ENCODE data around the gene NR3C2. TPM values are rescaled to one million over a fixed set of nuclear protein-coding genes. Genes with fewer than 3 reads are reported as not detected.

Gene NR3C2
- total and polyA plus RNA-seq, 2 of the 4 experiments (the other 2 are of a cell fraction), result 1.1 to 2.3 TPM

DNA sequence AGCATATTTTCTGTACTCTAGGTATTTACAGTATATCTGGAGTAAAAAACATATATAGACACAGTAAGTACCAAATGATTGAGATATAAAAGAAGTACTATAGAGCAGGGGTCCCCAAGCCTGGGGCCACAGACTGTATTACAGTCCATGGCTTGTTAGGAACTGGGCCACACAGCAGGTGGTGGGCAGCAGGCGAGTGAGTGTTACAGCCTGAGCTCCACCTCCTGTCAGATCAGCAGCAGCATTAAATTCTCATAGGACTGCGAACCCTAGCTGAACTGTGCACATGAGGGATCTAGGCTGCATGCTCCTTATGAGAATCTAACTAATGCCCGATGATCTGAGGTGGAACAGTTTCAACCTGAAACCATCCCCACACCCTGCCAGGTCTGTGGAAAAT, 300.7 kb downstream of the NR3C2 start:
- Histone ChIP-seq H3K79me1 (ENCODE audit: low read depth in 1 of 2, low read length in 2 of 2) (no peaks in the 10 kb centered on the region), H4K91ac (ENCODE audit: insufficient read depth, low read depth, low read length) (no peak overlapping the region), H3K9me1 (ENCODE audit: insufficient read depth, low read length) (no peaks in the 10 kb centered on the region), H3K4ac (ENCODE audit: low read depth, low read length) (no peak overlapping the region), H3K9me3 (ENCODE audit: control insufficient read depth, insufficient read depth, low read length) (no peaks in the 10 kb centered on the region), H3K14ac (replicated peaks; ENCODE audit: low read depth, low read length) (no peak overlapping the region), H4K8ac (ENCODE audit: low read depth in 2 of 2, low read length in 2 of 2) (no peak overlapping the region), H3K4me2 (ENCODE audit: low read depth, low read length) (no peak overlapping the region), H4K5ac (ENCODE audit: low read depth, low read length) (no peak overlapping the region), H2AFZ (replicated peaks; ENCODE audit: low read length, poor library complexity) (no peak overlapping the region), H2AK5ac (ENCODE audit: low read depth, low read length) (no peak overlapping the region), H3K56ac (ENCODE audit: extremely low read depth, insufficient read depth, low read length) (no peak overlapping the region), H2BK20ac (ENCODE audit: low read depth, low read length) (no peak overlapping the region), H2BK15ac (ENCODE audit: low read depth, low read length) (no peak overlapping the region), H2AK9ac (replicated peaks; ENCODE audit: low read depth, low read length, poor library complexity) (no peak overlapping the region), H3K27me3 (ENCODE audit: control insufficient read depth, insufficient read depth, low read length) (no peaks in the 10 kb centered on the region; the same call in 1 of the 2 replicates), H3K9ac (ENCODE audit: low read depth, low read length) (no peak overlapping the region), H4K20me1 (ENCODE audit: insufficient read depth, low read length) (no peaks in the 10 kb centered on the region), H3K4me3 (ENCODE audit: insufficient read depth, low read depth, low read length) (no peak overlapping the region), H3K27ac (ENCODE audit: insufficient read depth, low read length) (no peak overlapping the region), H3K4me1 (ENCODE audit: control insufficient read depth, insufficient read depth, low read length) (no peaks in the 10 kb centered on the region), H2BK120ac (ENCODE audit: low read depth, low read length) (no peak overlapping the region), H3K18ac (ENCODE audit: low read depth, low read length) (no peak overlapping the region), H3K36me3 (ENCODE audit: control insufficient read depth, insufficient read depth, low read length) (no peaks in the 10 kb centered on the region), H3K23ac (ENCODE audit: low read depth, low read length) (no peak overlapping the region), H2BK5ac (ENCODE audit: low read depth, low read length, poor library complexity, severe bottlenecking) (no peak overlapping the region)
- ChIA-PET CTCF (no interaction called here), POLR2A (ENCODE audit: unreplicated experiment) (no interaction called here)
- no TSS peak for BruUV-seq (replicated peaks)
- intact Hi-C loops (cut with micrococcal nuclease), result no loop called here
- 47% methylated on average over 3 of the region's 3 CpGs; no CpG with 5 or more reads in 1 of the 2 experiments for WGBS, 2 experiments (ENCODE audit: extremely low coverage in 2 of 2, insufficient read length in 1 of 2)
- ATAC-seq (ENCODE audit: low read depth) (no peak), DNase-seq (no peak)
- in situ Hi-C loops (cut with MboI; ENCODE audit: low sequenced_read_pairs), result loop anchor here (25.0 kb wide), 1 partner anchor 104 kb away; no protein-coding TSS in a partner anchor
- dilution Hi-C loops (cut with HindIII; ENCODE audit: low sequenced_read_pairs, unreplicated experiment), result no loop called here
- TF ChIP-seq POLR2A (IDR thresholded peaks at IDR 0.05; ENCODE audit: low read depth, low read length), result no peak
- TF ChIP-seq, protein P1, sequence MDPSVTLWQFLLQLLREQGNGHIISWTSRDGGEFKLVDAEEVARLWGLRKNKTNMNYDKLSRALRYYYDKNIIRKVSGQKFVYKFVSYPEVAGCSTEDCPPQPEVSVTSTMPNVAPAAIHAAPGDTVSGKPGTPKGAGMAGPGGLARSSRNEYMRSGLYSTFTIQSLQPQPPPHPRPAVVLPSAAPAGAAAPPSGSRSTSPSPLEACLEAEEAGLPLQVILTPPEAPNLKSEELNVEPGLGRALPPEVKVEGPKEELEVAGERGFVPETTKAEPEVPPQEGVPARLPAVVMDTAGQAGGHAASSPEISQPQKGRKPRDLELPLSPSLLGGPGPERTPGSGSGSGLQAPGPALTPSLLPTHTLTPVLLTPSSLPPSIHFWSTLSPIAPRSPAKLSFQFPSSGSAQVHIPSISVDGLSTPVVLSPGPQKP (IDR thresholded peaks at IDR 0.05; ENCODE audit: borderline replicate concordance, low read depth, low read length), result no peak
- TF ChIP-seq, protein P2, sequence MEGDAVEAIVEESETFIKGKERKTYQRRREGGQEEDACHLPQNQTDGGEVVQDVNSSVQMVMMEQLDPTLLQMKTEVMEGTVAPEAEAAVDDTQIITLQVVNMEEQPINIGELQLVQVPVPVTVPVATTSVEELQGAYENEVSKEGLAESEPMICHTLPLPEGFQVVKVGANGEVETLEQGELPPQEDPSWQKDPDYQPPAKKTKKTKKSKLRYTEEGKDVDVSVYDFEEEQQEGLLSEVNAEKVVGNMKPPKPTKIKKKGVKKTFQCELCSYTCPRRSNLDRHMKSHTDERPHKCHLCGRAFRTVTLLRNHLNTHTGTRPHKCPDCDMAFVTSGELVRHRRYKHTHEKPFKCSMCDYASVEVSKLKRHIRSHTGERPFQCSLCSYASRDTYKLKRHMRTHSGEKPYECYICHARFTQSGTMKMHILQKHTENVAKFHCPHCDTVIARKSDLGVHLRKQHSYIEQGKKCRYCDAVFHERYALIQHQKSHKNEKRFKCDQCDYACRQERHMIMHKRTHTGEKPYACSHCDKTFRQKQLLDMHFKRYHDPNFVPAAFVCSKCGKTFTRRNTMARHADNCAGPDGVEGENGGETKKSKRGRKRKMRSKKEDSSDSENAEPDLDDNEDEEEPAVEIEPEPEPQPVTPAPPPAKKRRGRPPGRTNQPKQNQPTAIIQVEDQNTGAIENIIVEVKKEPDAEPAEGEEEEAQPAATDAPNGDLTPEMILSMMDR (conservative IDR thresholded peaks at IDR 0.05; ENCODE audit: low read depth, low read length), result no peak

Measured in IMR-90 (cell line).